ENCODE data around the gene C22orf39.

- TF ChIP-seq GATA3 (IDR thresholded peaks at IDR 0.05; ENCODE audit: low read depth, low read length) (no peak), GATA2 (IDR thresholded peaks at IDR 0.05; ENCODE audit: low read depth, low read length) (no peak)
Observed at GRCh38 chr22:19401483-19401882, 46.0 kb downstream of the C22orf39 start.
